ENCODE data around the gene MEI1.

MEI1 gene

GRCh38 chr22:41746567-41747400, 47.5 kb downstream of the MEI1 start:
- DNase-seq (ENCODE audit: low spot score), result peak; percentile 56

DNA sequence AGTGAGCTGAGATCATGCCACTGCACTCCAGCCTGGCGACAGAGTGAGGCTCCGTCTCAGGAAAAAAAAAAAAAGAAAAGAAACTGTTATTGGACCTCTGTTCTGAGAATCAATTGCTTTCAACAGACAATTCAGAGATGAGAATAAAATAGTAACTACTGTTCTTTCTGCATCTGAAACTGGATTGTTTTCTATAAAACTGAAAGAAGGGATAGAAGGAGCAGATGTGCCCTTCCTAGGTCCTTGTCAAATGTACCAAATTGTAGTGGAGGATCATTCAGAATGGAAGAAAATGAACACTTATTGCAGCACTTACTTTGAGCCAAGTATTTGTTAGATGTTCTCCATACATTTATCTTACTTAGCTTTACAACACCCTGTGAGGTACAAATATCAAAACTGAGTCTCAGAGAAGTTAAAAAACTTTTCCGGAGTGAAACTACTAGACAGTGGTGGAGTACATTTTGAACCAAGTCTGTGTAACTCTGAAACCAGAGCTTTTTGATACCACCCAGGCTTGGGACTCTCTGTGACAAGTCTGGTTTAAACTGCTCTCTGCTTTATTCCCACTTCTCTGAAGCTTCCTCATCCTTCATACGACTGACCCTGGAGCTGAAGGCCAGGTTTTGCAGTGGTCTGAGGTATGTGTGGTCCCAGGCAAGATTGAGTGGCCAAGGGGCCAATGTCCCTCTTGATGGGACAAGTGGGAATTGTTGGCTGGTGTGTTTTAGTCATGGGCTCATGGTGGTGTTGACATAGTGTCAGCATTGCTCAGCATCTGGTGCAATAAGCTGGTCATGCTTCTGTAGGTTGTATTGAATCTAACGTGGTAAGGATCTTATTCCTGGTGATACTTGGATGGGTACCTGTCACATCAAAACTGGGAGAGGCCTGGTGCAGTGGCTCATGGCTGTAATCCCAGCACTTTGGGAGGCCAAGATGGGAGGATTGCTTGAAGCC, 53.0 kb downstream of the MEI1 start:
- DNase-seq (ENCODE audit: low spot score), result no peak

DNA sequence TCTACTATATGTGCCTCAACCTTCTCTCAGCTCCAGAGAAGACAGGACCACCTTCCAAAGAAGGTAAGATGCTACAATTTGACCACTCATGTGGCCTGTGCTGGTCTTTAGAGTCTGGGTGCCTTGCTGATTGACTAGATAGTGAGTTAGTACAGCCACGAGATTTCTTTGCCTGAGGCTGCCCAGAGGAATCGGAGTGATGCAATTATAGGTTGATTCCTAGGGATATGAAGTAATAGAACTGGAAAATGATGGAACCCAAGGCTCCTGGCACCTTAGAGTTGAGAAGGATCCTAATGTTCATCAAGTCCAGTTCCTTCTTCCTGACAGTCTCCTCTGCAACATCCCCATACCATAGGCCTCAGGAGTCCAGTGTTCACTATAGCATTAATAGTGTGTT, 54.7 kb downstream of the MEI1 start:
- DNase-seq (ENCODE audit: low spot score), result no peak

DNA sequence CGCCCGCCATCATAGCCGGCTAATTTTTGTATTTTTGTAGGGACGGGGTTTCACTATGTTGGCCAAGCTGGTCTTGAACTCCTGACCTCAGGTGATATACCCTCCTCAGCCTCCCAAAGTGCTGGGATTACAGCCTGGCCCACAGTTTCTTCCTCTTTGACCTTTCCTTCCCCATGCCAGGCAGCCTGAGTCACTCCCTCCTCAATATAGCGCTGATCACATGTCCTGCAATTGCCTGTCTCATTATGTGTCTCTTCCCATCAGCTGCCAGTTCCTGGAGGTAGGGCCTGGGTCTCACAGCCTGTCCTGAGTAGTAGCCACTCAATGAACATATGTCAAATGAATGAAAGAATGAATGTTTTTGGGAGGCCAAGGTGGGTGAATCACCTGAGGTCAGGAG, 58.2 kb downstream of the MEI1 start:
- no peak for DNase-seq (ENCODE audit: low spot score)

GRCh38 chr22:41758231-41758630, 58.9 kb downstream of the MEI1 start:
- DNase-seq (ENCODE audit: low spot score), result no peak

- peak; percentile 42 for DNase-seq (ENCODE audit: low spot score)
These were observed 63.9 kb downstream of the MEI1 start for GRCh38 chr22:41762980-41763779.

GRCh38 chr22:41766476-41766875, 67.2 kb downstream of the MEI1 start:
- DNase-seq (ENCODE audit: low spot score), result no peak

DNA sequence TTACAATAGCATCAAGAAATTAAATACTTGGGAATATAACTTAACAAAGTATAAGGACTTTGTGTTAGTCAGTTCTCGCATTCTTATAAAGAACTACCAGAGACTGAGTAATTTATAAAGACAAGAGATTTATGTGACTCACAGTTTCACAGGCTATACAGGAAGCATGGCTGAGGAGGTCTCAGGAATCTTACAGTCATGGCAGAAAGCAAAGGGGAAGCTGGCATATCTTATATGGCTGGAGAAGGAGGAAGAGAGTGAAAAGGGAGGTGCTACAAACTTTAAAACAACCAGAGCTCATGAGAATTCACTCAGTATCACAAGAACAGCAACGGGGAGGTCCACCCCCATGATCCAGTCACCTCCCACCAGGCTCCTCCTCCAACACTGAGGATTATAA, 69.1 kb downstream of the MEI1 start:
- DNase-seq (ENCODE audit: low spot score), result no peak

GRCh38 chr22:41770715-41771468, 71.6 kb downstream of the MEI1 start:
- DNase-seq (ENCODE audit: low spot score), result no peak

DNA sequence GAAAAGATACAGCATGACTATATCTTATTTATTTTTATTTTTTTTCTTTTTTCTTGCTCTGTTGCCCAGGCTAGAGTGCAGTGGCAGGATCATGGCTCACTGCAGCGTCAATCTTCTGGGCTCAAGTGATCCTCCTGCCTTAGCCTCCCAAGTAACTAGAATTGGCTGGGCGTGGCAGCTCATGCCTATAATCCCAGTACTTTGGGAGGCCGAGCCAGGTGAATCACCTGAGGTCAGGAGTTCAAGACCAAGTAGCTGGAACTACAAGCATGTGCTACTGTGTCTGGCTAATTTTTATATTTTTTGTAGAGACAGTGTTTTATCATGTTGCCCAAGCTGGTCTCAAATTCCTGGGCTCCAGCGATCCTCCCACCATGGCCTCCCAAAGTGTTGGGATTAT, 72.9 kb downstream of the MEI1 start:
- no peak for DNase-seq (ENCODE audit: low spot score)

DNA sequence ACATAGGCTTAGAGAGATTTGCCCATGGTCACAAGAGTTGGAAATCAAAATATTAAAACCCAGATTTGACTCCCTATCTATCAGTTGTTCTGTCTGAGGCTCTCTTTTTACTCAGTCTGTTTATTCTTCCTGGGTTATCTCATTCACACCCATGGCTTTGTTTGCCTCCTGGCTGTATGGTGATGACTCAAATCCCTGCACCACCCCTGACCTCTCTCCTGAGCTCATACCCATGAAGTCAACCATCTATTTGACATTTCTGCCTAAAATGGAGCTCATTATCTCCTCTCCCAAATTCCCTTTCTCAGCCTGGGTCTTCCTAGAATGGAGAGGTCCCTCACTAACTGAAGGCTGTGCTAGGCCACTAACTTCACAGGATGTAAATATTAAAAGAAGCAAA, 73.3 kb downstream of the MEI1 start:
- DNase-seq (ENCODE audit: low spot score), result no peak

- DNase-seq (ENCODE audit: low spot score), result no peak
These were observed 76.0 kb downstream of the MEI1 start for GRCh38 chr22:41775338-41775737.

GRCh38 chr22:41775976-41776375, 76.7 kb downstream of the MEI1 start:
- DNase-seq (ENCODE audit: low spot score), result no peak

DNA sequence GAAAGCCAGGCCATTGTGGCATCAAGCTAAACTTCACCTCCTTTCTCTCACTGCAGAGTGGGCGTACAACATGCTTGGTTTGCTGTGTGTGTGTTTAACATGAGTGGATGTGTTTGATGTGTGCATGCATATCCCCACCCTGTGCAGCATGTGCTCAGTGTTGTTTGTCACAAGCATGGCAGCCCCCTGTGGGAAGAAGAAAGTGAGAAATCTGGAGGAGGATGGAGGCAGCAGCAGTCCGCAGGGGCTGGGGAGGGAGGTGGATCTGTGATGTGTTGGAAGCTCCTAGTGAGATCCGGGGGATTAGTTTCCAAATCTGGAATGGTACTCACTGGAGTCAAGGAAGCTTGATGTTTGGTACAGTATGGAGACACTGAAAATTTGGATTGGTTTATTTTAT, 77.1 kb downstream of the MEI1 start:
- DNase-seq (ENCODE audit: low spot score), result no peak

- no peak for DNase-seq (ENCODE audit: low spot score)
These were observed 78.6 kb downstream of the MEI1 start for GRCh38 chr22:41777749-41778425.

- DNase-seq (ENCODE audit: low spot score), result no peak
These were observed 80.7 kb downstream of the MEI1 start for GRCh38 chr22:41779929-41780505.

GRCh38 chr22:41780746-41781505, 81.6 kb downstream of the MEI1 start:
- peak; percentile 6 for DNase-seq (ENCODE audit: low spot score)

DNA sequence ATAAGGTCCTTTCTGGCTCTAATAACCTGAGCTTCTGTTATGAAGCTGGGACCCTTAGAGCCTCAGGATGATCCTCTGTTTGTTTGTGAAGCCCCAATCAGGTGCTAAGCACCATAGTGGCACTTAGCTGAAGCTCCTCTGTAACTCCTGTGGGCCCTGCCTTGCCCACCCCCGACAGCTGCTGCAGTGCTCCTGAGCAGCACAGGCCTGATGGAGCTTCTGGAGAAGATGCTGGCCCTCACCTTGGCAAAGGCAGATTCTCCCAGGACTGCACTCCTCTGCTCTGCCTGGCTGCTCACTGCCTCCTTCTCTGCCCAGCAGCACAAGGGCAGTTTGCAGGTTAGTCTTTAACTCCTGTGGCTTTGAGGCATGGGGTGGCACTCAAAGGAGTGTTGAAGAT, 82.2 kb downstream of the MEI1 start:
- no peak for DNase-seq (ENCODE audit: low spot score)

- DNase-seq (ENCODE audit: low spot score), result no peak
These were observed 83.0 kb downstream of the MEI1 start for GRCh38 chr22:41782316-41782715.

DNA sequence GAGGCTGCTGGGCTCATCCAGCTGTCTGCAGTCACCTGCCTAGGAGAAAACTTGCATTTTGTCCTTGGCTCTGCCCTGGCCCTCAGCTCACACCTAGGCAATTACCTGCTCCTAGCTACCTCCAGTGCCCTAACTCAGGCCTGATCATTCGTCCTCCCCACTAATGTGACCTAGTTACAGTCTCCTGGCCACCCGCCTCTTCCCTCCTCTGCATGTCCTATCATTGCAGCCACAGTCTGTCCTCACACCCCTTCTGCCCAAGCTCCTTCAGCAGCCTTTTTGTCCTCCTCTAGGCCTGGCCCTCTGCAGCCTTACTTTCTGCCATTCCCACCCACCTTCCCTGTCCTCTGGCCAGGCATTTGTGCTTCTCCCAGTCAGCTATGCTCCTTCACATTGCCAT, 83.4 kb downstream of the MEI1 start:
- no peak for DNase-seq (ENCODE audit: low spot score)
